Neural cell (in vitro differentiated cells): ENCODE data around the gene DPP9.

Experiments
- CTCF ChIP-seq: fragments of 450-650 bp; IDR thresholded peaks from 2 replicates; pipeline ENCODE4 v1.5.1; 2014; ENCODE audit warnings: antibody characterized with exemption, mild to moderate bottlenecking, moderate library complexity; ENCODE audit not compliant: poor library complexity, severe bottlenecking
- EP300 ChIP-seq: fragments of 450-650 bp; conservative IDR thresholded peaks from 2 replicates; pipeline ENCODE4 v1.6.1; 2014; ENCODE audit warnings: antibody characterized with exemption, mild to moderate bottlenecking, moderate library complexity; ENCODE audit not compliant: poor library complexity, severe bottlenecking
- POLR2AphosphoS5 ChIP-seq: IDR thresholded peaks from 2 replicates; pipeline ENCODE4 v1.6.1; 2012
- REST ChIP-seq: IDR thresholded peaks from 2 replicates; pipeline ENCODE4 v1.6.1; 2012; ENCODE audit warnings: borderline replicate concordance
- TAF1 ChIP-seq: IDR thresholded peaks from 2 replicates; pipeline ENCODE4 v1.6.1; 2012; ENCODE audit warnings: low read depth

- no peak for TF ChIP-seq CTCF
- no peak for TF ChIP-seq POLR2AphosphoS5
- no peak for TF ChIP-seq REST
- no peak for TF ChIP-seq TAF1
- no peak for TF ChIP-seq EP300
Measured at GRCh38 chr19:4675346-4675745, 48.3 kb downstream of the DPP9 start.
